ENCODE results near the gene GTF2H1. TPM values are rescaled to one million over a fixed set of nuclear protein-coding genes. Genes with fewer than 3 reads are reported as not detected.

GTF2H1 gene
- total and polyA plus RNA-seq, 9 of the 15 experiments (the other 6 are each of a cell fraction or from before 2014, with no cell fraction given): 56.9 to 126 (median 92.1) TPM

DNA sequence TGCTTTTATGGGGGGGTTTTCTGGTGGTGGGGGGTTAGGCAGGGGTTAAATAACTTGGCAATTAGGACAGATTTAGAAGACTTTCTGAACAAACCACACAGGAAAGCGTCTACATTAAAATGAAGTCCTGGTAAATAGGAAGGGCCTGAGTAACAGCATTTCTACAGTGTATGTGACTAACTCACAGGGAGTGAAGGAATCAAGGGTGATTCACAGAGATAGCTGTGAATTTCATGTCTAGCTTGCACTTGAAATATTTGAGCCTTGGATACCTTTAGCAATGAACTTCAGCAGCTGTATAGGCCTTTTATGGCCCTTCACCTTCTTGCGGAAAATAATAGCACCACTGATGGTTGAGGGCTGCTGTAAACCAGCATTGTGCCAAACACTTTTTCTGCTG is 45.9 kb downstream of the GTF2H1 start:
- Histone ChIP-seq H2AFZ (ENCODE audit: low read depth, low read length) (no peak overlapping the region), H3K27ac (ENCODE audit: extremely low read depth, low read depth, low read length) (no peak overlapping the region), H3K27me3 (ENCODE audit: control insufficient read depth in 2 of 2, insufficient read depth in 2 of 2, low read length in 2 of 2) (no peaks in the 10 kb centered on the region), H3K4me2 (ENCODE audit: insufficient read depth, low read length) (no peak overlapping the region), H3K9me1 (ENCODE audit: control insufficient read depth, insufficient read depth, low read length) (no peaks in the 10 kb centered on the region), H3K4me1 (replicated peaks in 1 of 2; ENCODE audit: control insufficient read depth in 2 of 2, insufficient read depth in 2 of 2, low read length in 2 of 2) (peaks cover 0 to 7% of the 10 kb centered on the region in 2 experiments; a peak in 3 of 5 replicates), H3K9ac (ENCODE audit: insufficient read depth in 1 of 2, low read depth in 2 of 2, low read length in 2 of 2) (no peak overlapping the region), H3K36me3 (ENCODE audit: control insufficient read depth, insufficient read depth, low read length) (peaks cover 47% of the 10 kb centered on the region), H3K9me3 (replicated peaks; ENCODE audit: control insufficient read depth, insufficient read depth, low read depth, low read length) (no peaks in the 10 kb centered on the region), H3K79me2 (ENCODE audit: control insufficient read depth, insufficient read depth, low read length) (no peaks in the 10 kb centered on the region), H3K4me3 (no peak overlapping the region), H4K20me1 (replicated peaks; ENCODE audit: control insufficient read depth, insufficient read depth, low read length) (no peaks in the 10 kb centered on the region)
- intact Hi-C loops (cut with micrococcal nuclease) (no loop called here), in situ Hi-C loops (cut with MboI) (no loop called here)
- BruUV-seq (replicated peaks): no TSS peak
- FAIRE-seq (no peak), ATAC-seq (no peak), DNase-seq (ENCODE audit: extremely low read depth in 1 of 4, low spot score in 3 of 4) (no peak)
- CTCF ChIA-PET (ENCODE audit: low intra/inter-chr PET ratio): no interaction called here
- POLR2A ChIA-PET: interaction anchor here (1.9 kb wide), 1 partner anchor 27 kb away, joined by 6 read pairs; the partner anchor contains the start of gene LDHA
- WGBS (ENCODE audit: insufficient coverage, low coverage, missing lambda C conversion rate): 86% methylated on average over 2 of the region's 2 CpGs
- no peak for TF ChIP-seq MAZ (CRISPR knock-in tag; conservative IDR thresholded peaks at IDR 0.05 in 1 of 2, IDR thresholded peaks at IDR 0.05 in 1 of 2)
- TF ChIP-seq HNRNPK (IDR thresholded peaks at IDR 0.05; ENCODE audit: low read depth, low read length, poor library complexity, severe bottlenecking): no peak

DNA sequence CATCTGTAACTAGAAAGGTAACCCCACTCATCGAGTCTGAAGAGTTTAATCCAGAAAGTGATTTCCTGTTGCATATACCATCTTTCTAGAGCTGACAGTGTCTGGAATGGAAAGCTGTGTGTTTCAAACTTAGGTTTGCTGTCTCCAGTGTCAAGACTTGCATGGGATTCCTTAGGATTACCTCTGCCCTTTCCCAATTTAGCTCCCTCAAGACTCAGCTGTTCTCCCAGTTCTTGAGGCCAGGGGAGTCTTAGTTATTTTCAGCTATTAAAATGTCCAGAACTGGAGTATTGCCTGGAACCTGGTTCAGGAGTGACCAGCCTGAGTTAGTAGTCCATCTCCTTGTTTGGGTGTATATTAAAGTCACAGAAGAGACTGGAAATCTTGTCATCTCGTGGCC is 47.0 kb downstream of the GTF2H1 start:
- Histone ChIP-seq H3K27ac (ENCODE audit: extremely low read depth, low read depth, low read length) (no peak overlapping the region), H3K36me3 (ENCODE audit: control insufficient read depth, insufficient read depth, low read length) (peaks cover 36% of the 10 kb centered on the region), H3K9me3 (replicated peaks; ENCODE audit: control insufficient read depth, insufficient read depth, low read depth, low read length) (no peaks in the 10 kb centered on the region), H3K4me1 (replicated peaks in 1 of 2; ENCODE audit: control insufficient read depth in 2 of 2, insufficient read depth in 2 of 2, low read length in 2 of 2) (peaks cover 0 to 7% of the 10 kb centered on the region in 2 experiments; a peak in 2 of 5 replicates), H3K4me3 (no peak overlapping the region), H3K9ac (ENCODE audit: insufficient read depth in 1 of 2, low read depth in 2 of 2, low read length in 2 of 2) (no peak overlapping the region), H3K79me2 (ENCODE audit: control insufficient read depth, insufficient read depth, low read length) (no peaks in the 10 kb centered on the region), H2AFZ (ENCODE audit: low read depth, low read length) (no peak overlapping the region), H4K20me1 (replicated peaks; ENCODE audit: control insufficient read depth, insufficient read depth, low read length) (no peaks in the 10 kb centered on the region), H3K27me3 (ENCODE audit: control insufficient read depth in 2 of 2, insufficient read depth in 2 of 2, low read length in 2 of 2) (no peaks in the 10 kb centered on the region), H3K4me2 (ENCODE audit: insufficient read depth, low read length) (no peak overlapping the region), H3K9me1 (ENCODE audit: control insufficient read depth, insufficient read depth, low read length) (no peaks in the 10 kb centered on the region)
- in situ Hi-C loops (cut with MboI) (no loop called here), intact Hi-C loops (cut with micrococcal nuclease) (no loop called here)
- no peak for DNase-seq (ENCODE audit: extremely low read depth in 1 of 4, low spot score in 3 of 4)
- FAIRE-seq: no peak
- POLR2A ChIA-PET: interaction anchor here (1.9 kb wide), 1 partner anchor 26 kb away, joined by 6 read pairs; the partner anchor contains the start of gene LDHA
- CTCF ChIA-PET (ENCODE audit: low intra/inter-chr PET ratio): no interaction called here
- no peak for ATAC-seq
- no TSS peak for BruUV-seq (replicated peaks)
- 51% methylated on average over 2 of the region's 2 CpGs for WGBS (ENCODE audit: insufficient coverage, low coverage, missing lambda C conversion rate)
- no peak for TF ChIP-seq ZNF551 (CRISPR knock-in tag; IDR thresholded peaks at IDR 0.05)
- no peak for TF ChIP-seq ZNF780A (CRISPR knock-in tag; IDR thresholded peaks at IDR 0.05)
- TF ChIP-seq ZNF143 (CRISPR knock-in tag; IDR thresholded peaks at IDR 0.05): no peak
- no peak for TF ChIP-seq KDM4B (IDR thresholded peaks at IDR 0.05; ENCODE audit: borderline replicate concordance in 2 of 2, low read depth in 1 of 2)
- no peak for TF ChIP-seq YY1 (IDR thresholded peaks at IDR 0.05; ENCODE audit: borderline replicate concordance in 1 of 3, control insufficient read depth in 1 of 3, extremely low read depth in 1 of 3, insufficient read depth in 3 of 3, insufficient read length in 1 of 3, insufficient replicate concordance in 2 of 3, low read depth in 1 of 3, low read length in 2 of 3)
- no peak for TF ChIP-seq KLF6 (CRISPR knock-in tag; IDR thresholded peaks at IDR 0.05; ENCODE audit: borderline replicate concordance)
- no peak for TF ChIP-seq JUN (IDR thresholded peaks at IDR 0.05; ENCODE audit: borderline replicate concordance, low read depth, low read length)
- TF ChIP-seq JUN (CRISPR knock-in tag; IDR thresholded peaks at IDR 0.05; ENCODE audit: borderline replicate concordance): no peak
- TF ChIP-seq ZNF263 (CRISPR knock-in tag; IDR thresholded peaks at IDR 0.05; ENCODE audit: borderline replicate concordance): no peak

Data from K562 (cell line).